Measurements from ENCODE around the gene TIAM1.

Gene TIAM1

GRCh38 chr21:31368361-31368760 lies 24.3 kb upstream of the TIAM1 start:
- DNase-seq (ENCODE audit: low spot score): no peak
- no peak overlapping the region for H3K4me3 ChIP-seq (ENCODE audit: low read length in 2 of 2)
- H3K79me1 ChIP-seq (ENCODE audit: low read depth, low read length): no peaks in the 10 kb centered on the region
- H2BK5ac ChIP-seq (ENCODE audit: low read length): no peak overlapping the region
- no peaks in the 10 kb centered on the region for H3K36me3 ChIP-seq (replicated peaks in 1 of 2; ENCODE audit: control insufficient read depth in 2 of 2, insufficient read depth in 2 of 2, low read length in 2 of 2)
- no peak overlapping the region for H4K8ac ChIP-seq (ENCODE audit: low read depth, low read length)
- H2AFZ ChIP-seq (ENCODE audit: low read length): no peak overlapping the region
- H3K4me1 ChIP-seq (ENCODE audit: control insufficient read depth in 2 of 2, insufficient read depth in 1 of 2, low read depth in 1 of 2, low read length in 2 of 2): peaks cover 4 to 11% of the 10 kb centered on the region in 2 donors
- H3K18ac ChIP-seq (ENCODE audit: low read length): no peak overlapping the region
- no peak overlapping the region for H3K27ac ChIP-seq (replicated peaks; ENCODE audit: low read length)
- H2BK15ac ChIP-seq (ENCODE audit: low read length): no peak overlapping the region
- no peaks in the 10 kb centered on the region for H3K27me3 ChIP-seq (ENCODE audit: control insufficient read depth in 3 of 3, insufficient read depth in 3 of 3, low read depth in 1 of 3, low read length in 3 of 3)
- H3K4me2 ChIP-seq (ENCODE audit: insufficient read depth, low read length, poor library complexity, severe bottlenecking): no peak overlapping the region
- no peak overlapping the region for H2BK12ac ChIP-seq (ENCODE audit: low read length)
- WGBS, 2 donors (ENCODE audit: extremely low coverage in 2 of 2, insufficient read length in 2 of 2, insufficient replicate concordance in 1 of 2): no CpG with 5 or more reads among the region's 7 CpGs
- H3K23ac ChIP-seq (ENCODE audit: low read depth, low read length, poor library complexity): no peak overlapping the region
- H4K91ac ChIP-seq (ENCODE audit: low read depth, low read length, poor library complexity): no peak overlapping the region
- H3K14ac ChIP-seq (ENCODE audit: low read length): no peak overlapping the region
- H3K4ac ChIP-seq (ENCODE audit: low read length): no peak overlapping the region
- H3K9ac ChIP-seq (ENCODE audit: low read depth, low read length, poor library complexity): no peak overlapping the region
- H2BK120ac ChIP-seq (ENCODE audit: low read depth, low read length): no peak overlapping the region
- H3K9me3 ChIP-seq (replicated peaks in 1 of 2; ENCODE audit: control insufficient read depth in 2 of 2, insufficient read depth in 1 of 2, low read depth in 1 of 2, low read length in 2 of 2): no peaks in the 10 kb centered on the region
- H2AK5ac ChIP-seq (ENCODE audit: low read depth, low read length): no peak overlapping the region

- no peak overlapping the region for H2BK120ac ChIP-seq (ENCODE audit: low read depth, low read length)
- DNase-seq (ENCODE audit: low spot score): no peak
- H4K91ac ChIP-seq (ENCODE audit: low read depth, low read length, poor library complexity): no peak overlapping the region
- no peak overlapping the region for H3K4me3 ChIP-seq (ENCODE audit: low read length in 2 of 2)
- H4K8ac ChIP-seq (ENCODE audit: low read depth, low read length): no peak overlapping the region
- no peak overlapping the region for H2BK12ac ChIP-seq (ENCODE audit: low read length)
- no peak overlapping the region for H3K14ac ChIP-seq (ENCODE audit: low read length)
- no peak overlapping the region for H2AFZ ChIP-seq (ENCODE audit: low read length)
- H3K4me1 ChIP-seq (ENCODE audit: control insufficient read depth in 2 of 2, insufficient read depth in 1 of 2, low read depth in 1 of 2, low read length in 2 of 2): peaks cover 4 to 11% of the 10 kb centered on the region in 2 donors
- H3K4ac ChIP-seq (ENCODE audit: low read length): no peak overlapping the region
- H3K27me3 ChIP-seq (ENCODE audit: control insufficient read depth in 3 of 3, insufficient read depth in 3 of 3, low read depth in 1 of 3, low read length in 3 of 3): no peaks in the 10 kb centered on the region
- H3K9me3 ChIP-seq (replicated peaks in 1 of 2; ENCODE audit: control insufficient read depth in 2 of 2, insufficient read depth in 1 of 2, low read depth in 1 of 2, low read length in 2 of 2): no peaks in the 10 kb centered on the region
- WGBS, 2 donors (ENCODE audit: extremely low coverage in 2 of 2, insufficient read length in 2 of 2, insufficient replicate concordance in 1 of 2): no CpG with 5 or more reads among the region's 2 CpGs
- no peak overlapping the region for H2BK15ac ChIP-seq (ENCODE audit: low read length)
- H3K79me1 ChIP-seq (ENCODE audit: low read depth, low read length): no peaks in the 10 kb centered on the region
- no peak overlapping the region for H3K4me2 ChIP-seq (ENCODE audit: insufficient read depth, low read length, poor library complexity, severe bottlenecking)
- no peak overlapping the region for H2AK5ac ChIP-seq (ENCODE audit: low read depth, low read length)
- no peaks in the 10 kb centered on the region for H3K36me3 ChIP-seq (replicated peaks in 1 of 2; ENCODE audit: control insufficient read depth in 2 of 2, insufficient read depth in 2 of 2, low read length in 2 of 2)
- no peak overlapping the region for H3K23ac ChIP-seq (ENCODE audit: low read depth, low read length, poor library complexity)
- H3K9ac ChIP-seq (ENCODE audit: low read depth, low read length, poor library complexity): no peak overlapping the region
- no peak overlapping the region for H2BK5ac ChIP-seq (ENCODE audit: low read length)
- H3K27ac ChIP-seq (replicated peaks; ENCODE audit: low read length): no peak overlapping the region
- H3K18ac ChIP-seq (ENCODE audit: low read length): no peak overlapping the region
Measured at GRCh38 chr21:31367801-31368200, 23.7 kb upstream of the TIAM1 start.

GRCh38 chr21:31366825-31367224 lies 22.8 kb upstream of the TIAM1 start:
- Histone ChIP-seq H3K9ac (ENCODE audit: low read depth, low read length, poor library complexity) (no peak overlapping the region), H3K4ac (ENCODE audit: low read length) (no peak overlapping the region), H3K4me3 (ENCODE audit: low read length in 2 of 2) (no peak overlapping the region), H2BK15ac (ENCODE audit: low read length) (no peak overlapping the region), H2AFZ (ENCODE audit: low read length) (no peak overlapping the region), H3K18ac (ENCODE audit: low read length) (no peak overlapping the region), H3K36me3 (replicated peaks in 1 of 2; ENCODE audit: control insufficient read depth in 2 of 2, insufficient read depth in 2 of 2, low read length in 2 of 2) (no peaks in the 10 kb centered on the region), H4K8ac (ENCODE audit: low read depth, low read length) (no peak overlapping the region), H3K79me1 (ENCODE audit: low read depth, low read length) (no peaks in the 10 kb centered on the region), H2AK5ac (ENCODE audit: low read depth, low read length) (no peak overlapping the region), H3K27me3 (ENCODE audit: control insufficient read depth in 3 of 3, insufficient read depth in 3 of 3, low read depth in 1 of 3, low read length in 3 of 3) (no peaks in the 10 kb centered on the region), H3K27ac (replicated peaks; ENCODE audit: low read length) (no peak overlapping the region), H3K14ac (ENCODE audit: low read length) (no peak overlapping the region), H3K23ac (ENCODE audit: low read depth, low read length, poor library complexity) (no peak overlapping the region), H4K91ac (ENCODE audit: low read depth, low read length, poor library complexity) (no peak overlapping the region), H3K9me3 (replicated peaks in 1 of 2; ENCODE audit: control insufficient read depth in 2 of 2, insufficient read depth in 1 of 2, low read depth in 1 of 2, low read length in 2 of 2) (no peaks in the 10 kb centered on the region), H2BK5ac (ENCODE audit: low read length) (no peak overlapping the region), H2BK12ac (ENCODE audit: low read length) (no peak overlapping the region), H2BK120ac (ENCODE audit: low read depth, low read length) (no peak overlapping the region), H3K4me1 (ENCODE audit: control insufficient read depth in 2 of 2, insufficient read depth in 1 of 2, low read depth in 1 of 2, low read length in 2 of 2) (peaks cover 4 to 11% of the 10 kb centered on the region in 2 donors), H3K4me2 (ENCODE audit: insufficient read depth, low read length, poor library complexity, severe bottlenecking) (no peak overlapping the region)
- no CpG with 5 or more reads among the region's 2 CpGs for WGBS, 2 donors (ENCODE audit: extremely low coverage in 2 of 2, insufficient read length in 2 of 2, insufficient replicate concordance in 1 of 2)
- DNase-seq (ENCODE audit: low spot score): no peak

GRCh38 chr21:31364253-31364945 lies 20.3 kb upstream of the TIAM1 start:
- WGBS, 2 donors (ENCODE audit: extremely low coverage in 2 of 2, insufficient read length in 2 of 2, insufficient replicate concordance in 1 of 2): no CpG with 5 or more reads among the region's 4 CpGs
- Histone ChIP-seq H2BK12ac (ENCODE audit: low read length) (no peak overlapping the region), H3K9me3 (replicated peaks in 1 of 2; ENCODE audit: control insufficient read depth in 2 of 2, insufficient read depth in 1 of 2, low read depth in 1 of 2, low read length in 2 of 2) (peaks cover 0 to 5% of the 10 kb centered on the region in 2 donors), H4K8ac (ENCODE audit: low read depth, low read length) (no peak overlapping the region), H3K36me3 (replicated peaks in 1 of 2; ENCODE audit: control insufficient read depth in 2 of 2, insufficient read depth in 2 of 2, low read length in 2 of 2) (no peaks in the 10 kb centered on the region), H3K79me1 (ENCODE audit: low read depth, low read length) (no peaks in the 10 kb centered on the region), H4K91ac (ENCODE audit: low read depth, low read length, poor library complexity) (no peak overlapping the region), H2AFZ (ENCODE audit: low read length) (no peak overlapping the region), H3K27me3 (ENCODE audit: control insufficient read depth in 3 of 3, insufficient read depth in 3 of 3, low read depth in 1 of 3, low read length in 3 of 3) (no peaks in the 10 kb centered on the region), H3K4me1 (ENCODE audit: control insufficient read depth in 2 of 2, insufficient read depth in 1 of 2, low read depth in 1 of 2, low read length in 2 of 2) (peaks cover 4 to 11% of the 10 kb centered on the region in 2 donors), H3K9ac (ENCODE audit: low read depth, low read length, poor library complexity) (no peak overlapping the region), H3K18ac (ENCODE audit: low read length) (no peak overlapping the region), H3K23ac (ENCODE audit: low read depth, low read length, poor library complexity) (no peak overlapping the region), H2AK5ac (ENCODE audit: low read depth, low read length) (no peak overlapping the region), H3K14ac (ENCODE audit: low read length) (no peak overlapping the region), H3K4ac (ENCODE audit: low read length) (no peak overlapping the region), H3K4me3 (ENCODE audit: low read length in 2 of 2) (no peak overlapping the region), H2BK5ac (ENCODE audit: low read length) (no peak overlapping the region), H2BK15ac (ENCODE audit: low read length) (no peak overlapping the region), H3K4me2 (ENCODE audit: insufficient read depth, low read length, poor library complexity, severe bottlenecking) (no peak overlapping the region), H2BK120ac (ENCODE audit: low read depth, low read length) (no peak overlapping the region), H3K27ac (replicated peaks; ENCODE audit: low read length) (no peak overlapping the region)
- DNase-seq (ENCODE audit: low spot score): no peak
